Measurements from ENCODE around the gene HSF4.

Gene HSF4

DNA sequence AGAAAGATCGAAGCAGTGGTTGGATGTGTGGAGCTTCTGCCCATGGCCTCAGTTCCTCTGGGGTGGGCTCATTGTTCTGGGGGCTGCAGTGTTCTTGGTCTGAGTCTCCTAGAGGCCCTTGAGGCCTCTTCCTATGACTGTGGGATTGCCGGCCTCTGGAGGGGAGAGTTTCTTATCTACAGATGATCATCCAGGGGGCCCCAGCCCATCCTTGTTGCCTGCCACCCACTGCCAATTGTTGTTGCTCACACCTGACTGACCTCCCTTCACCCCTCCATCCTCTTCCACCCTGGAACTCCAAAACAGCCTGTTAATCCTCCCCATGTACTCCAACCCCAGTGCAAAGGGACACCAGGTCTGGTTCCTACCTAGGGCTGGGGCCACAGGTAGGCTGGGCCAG is 19.6 kb upstream of the HSF4 start:
- no peak for DNase-seq (ENCODE audit: low read depth in 1 of 2, low spot score in 1 of 2)
- no peak for TF ChIP-seq JUND (IDR thresholded peaks at IDR 0.05; ENCODE audit: low read depth)
- in situ Hi-C loops (cut with HindIII; ENCODE audit: low pct_unique_long_range_greater_than_20kb, low sequenced_read_pairs) = no loop called here

DNA sequence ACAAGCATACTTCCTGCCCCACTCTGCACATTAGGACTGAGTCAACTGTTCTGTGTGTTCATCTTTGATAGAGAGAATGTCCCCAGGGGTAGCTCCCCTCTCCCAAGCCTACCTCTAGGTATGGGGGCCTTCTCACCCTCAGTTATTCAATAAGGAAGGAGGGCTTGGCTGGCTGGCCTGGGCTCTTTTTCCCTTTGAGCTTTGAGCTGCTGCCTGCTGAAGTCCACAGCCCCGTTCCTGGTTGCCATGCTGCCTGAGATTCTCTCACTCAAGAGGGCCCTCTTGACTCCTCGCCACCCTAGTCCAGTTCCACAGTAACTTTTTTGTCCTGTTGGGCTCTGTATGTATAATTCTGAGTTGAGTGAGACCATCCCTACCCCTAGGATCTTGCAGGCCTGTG is 18.8 kb upstream of the HSF4 start:
- no peak for TF ChIP-seq JUND (IDR thresholded peaks at IDR 0.05; ENCODE audit: low read depth)
- DNase-seq (ENCODE audit: low read depth in 1 of 2, low spot score in 1 of 2) = no peak
- in situ Hi-C loops (cut with HindIII; ENCODE audit: low pct_unique_long_range_greater_than_20kb, low sequenced_read_pairs) = no loop called here

DNA sequence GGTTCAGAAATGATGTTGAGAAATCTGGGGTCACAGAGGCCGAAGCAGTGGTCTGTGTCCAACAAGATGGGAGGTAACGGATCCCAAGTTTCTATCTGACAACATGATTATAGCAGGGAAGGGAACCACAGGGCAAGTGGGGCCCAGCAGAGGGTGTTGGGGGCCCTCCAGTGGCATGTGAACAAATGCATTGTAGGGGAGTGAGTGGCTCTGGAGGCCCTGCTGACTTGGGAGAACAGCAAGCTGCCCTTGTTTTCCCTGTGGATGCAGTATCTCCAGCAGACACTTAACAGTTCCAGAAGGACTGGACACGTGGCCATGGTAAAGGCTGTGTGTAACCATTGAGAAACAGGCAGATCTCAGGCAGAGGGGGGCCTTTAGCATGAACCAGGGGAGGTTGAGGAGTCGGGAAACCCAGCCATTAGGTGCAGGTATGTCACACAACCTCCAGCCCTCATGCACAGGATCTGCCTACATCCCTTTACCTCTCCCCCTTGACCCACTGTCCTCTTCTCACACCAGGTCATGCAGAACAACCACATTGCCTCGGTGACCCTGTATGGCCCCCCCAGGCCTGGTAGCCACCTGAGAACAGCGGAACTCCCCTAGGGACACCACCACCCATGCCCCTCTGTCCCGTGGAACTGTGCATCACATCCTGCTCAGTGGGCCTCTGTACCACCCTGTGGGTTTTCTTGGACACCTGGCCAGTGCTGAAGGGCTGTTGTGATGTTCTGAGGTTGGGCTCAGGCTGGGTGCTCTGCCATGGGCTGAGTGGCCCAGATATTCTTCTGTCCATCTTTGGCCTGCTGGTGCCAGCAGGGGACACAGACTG is 17.8 kb upstream of the HSF4 start:
- in situ Hi-C loops (cut with HindIII; ENCODE audit: low pct_unique_long_range_greater_than_20kb, low sequenced_read_pairs) = no loop called here
- no peak for TF ChIP-seq JUND (IDR thresholded peaks at IDR 0.05; ENCODE audit: low read depth)
- no peak for DNase-seq (ENCODE audit: low read depth in 1 of 2, low spot score in 1 of 2)

DNA sequence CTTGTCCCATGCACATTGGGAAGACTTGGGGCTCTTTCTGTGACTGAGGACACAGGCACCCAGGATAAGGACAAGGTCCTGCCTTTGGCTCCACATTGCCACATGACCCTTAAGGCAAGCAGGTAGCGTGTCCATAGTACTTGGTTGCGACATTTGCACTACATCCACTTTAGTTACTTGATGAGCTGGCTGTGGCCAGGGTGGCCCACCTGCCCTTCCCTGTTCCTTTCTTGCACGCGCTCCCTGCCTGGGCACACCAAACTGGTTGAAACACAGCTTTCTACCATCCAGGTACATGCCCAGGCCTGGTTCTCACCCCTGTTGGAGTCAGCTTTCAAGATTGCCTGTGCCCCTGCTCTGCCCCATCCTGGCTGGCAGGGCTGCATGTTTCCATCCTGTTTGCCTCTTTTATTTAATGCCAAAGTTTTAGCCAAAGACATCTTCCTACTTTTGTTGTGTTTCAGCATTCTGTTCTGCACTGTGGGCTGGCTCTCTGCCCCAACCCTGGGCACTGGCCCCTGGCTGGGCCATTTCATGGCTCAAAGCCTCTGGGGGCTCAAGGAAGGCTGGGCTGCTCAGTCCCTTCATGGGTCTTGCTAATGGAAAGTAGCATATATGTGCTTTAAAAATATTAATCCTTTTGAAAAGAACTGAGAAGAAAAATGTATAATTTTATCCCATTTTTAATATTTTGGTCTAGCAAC is 17.0 kb upstream of the HSF4 start:
- no peak for TF ChIP-seq JUND (IDR thresholded peaks at IDR 0.05; ENCODE audit: low read depth)
- in situ Hi-C loops (cut with HindIII; ENCODE audit: low pct_unique_long_range_greater_than_20kb, low sequenced_read_pairs) = no loop called here
- DNase-seq (ENCODE audit: low read depth in 1 of 2, low spot score in 1 of 2) = no peak

DNA sequence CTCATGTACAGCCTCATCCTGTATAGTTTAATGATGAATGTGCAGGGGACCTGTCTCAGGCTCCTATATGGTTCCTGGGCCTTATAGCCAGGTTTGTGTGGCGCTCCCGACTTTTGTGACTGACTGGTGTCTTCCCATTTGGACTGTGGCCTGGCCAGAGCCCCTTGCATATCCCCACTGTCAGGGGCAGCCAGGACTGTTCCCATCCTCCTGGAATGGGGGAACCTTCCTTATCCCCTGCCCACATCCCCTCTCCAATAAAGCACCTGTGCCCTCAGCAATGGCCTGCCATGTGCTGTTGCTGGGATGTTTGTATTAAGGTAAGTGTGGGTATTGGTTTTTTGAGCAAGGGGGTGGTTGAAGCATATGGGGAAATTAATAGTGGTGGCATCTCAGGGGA is 16.3 kb upstream of the HSF4 start:
- no peak for DNase-seq (ENCODE audit: low read depth in 1 of 2, low spot score in 1 of 2)
- in situ Hi-C loops (cut with HindIII; ENCODE audit: low pct_unique_long_range_greater_than_20kb, low sequenced_read_pairs) = no loop called here

DNA sequence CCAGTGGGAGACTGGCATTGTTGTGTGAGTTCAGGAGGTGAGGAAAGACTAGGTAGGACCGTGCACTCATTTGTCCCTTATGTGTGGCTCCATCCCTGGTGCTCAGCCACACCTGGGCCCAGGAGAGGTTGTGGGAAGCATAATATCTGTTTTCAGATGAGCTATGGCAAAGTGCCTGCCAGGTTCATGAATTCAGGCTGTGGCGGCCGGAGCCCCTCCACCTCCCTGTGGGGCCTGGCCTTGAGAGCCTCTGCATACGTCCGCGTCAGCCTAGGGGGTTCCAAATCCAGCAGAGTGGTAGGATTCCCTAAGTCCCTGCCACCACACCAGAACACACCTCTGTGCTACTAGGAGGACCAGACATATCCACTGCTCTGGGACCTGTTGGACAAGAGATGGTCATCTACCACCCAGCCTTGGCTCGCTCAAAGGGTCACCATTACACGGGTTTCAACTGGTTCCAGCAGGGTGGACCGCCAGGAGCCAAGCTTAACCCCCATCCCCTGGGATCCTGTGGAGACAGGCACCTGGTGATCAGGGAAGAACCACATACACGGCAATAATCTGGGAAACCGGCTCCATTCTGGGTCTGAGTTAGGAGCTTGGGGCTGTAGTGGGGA is 15.8 kb upstream of the HSF4 start:
- TF ChIP-seq JUND (IDR thresholded peaks at IDR 0.05; ENCODE audit: low read depth) = no peak
- in situ Hi-C loops (cut with HindIII; ENCODE audit: low pct_unique_long_range_greater_than_20kb, low sequenced_read_pairs) = no loop called here
- DNase-seq (ENCODE audit: low read depth in 1 of 2, low spot score in 1 of 2) = no peak

More for the DNA sequence above, 16.3 kb upstream of the HSF4 start:
- no peak for TF ChIP-seq JUND (IDR thresholded peaks at IDR 0.05; ENCODE audit: low read depth)

DNA sequence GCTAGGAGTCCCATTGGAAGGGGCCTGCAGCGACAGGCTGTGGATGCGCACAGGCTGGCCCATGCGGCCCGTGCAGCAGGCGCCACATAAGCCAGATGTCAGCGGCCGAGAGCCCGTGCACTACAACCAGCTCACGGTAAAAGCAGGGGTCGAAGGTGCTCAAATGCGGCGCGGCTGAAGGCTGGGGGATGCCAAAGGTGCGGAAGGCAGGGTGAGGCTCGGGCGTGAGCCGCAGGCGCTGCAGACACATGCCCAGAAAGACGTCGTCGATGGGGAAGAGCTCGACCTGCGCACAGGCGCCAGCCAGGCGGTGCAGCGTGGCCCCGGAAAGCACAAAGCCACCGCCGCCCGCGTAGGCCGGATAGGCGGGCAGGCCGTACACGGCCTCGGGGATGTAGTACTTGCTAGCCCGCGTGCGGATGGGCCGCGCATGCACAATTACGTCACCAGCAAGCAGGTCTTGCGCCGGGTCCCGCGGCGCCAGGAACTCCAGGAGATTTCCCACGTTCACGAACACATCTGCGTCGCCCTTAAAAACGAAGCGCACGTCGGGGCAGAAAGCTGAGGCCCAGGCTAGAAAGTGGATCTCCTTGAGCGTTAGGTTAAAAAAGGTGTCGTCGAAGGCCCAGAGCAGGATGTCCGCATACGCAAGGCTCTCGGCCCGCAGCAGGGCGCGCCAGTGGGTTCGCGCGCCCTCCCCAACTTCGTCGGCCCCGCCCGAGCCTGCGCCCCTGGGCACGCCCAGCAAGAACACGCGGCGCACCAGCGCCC is 15.1 kb upstream of the HSF4 start:
- in situ Hi-C loops (cut with HindIII; ENCODE audit: low pct_unique_long_range_greater_than_20kb, low sequenced_read_pairs) = no loop called here
- DNase-seq (ENCODE audit: low read depth in 1 of 2, low spot score in 1 of 2) = no peak
- no peak for TF ChIP-seq JUND (IDR thresholded peaks at IDR 0.05; ENCODE audit: low read depth)

DNA sequence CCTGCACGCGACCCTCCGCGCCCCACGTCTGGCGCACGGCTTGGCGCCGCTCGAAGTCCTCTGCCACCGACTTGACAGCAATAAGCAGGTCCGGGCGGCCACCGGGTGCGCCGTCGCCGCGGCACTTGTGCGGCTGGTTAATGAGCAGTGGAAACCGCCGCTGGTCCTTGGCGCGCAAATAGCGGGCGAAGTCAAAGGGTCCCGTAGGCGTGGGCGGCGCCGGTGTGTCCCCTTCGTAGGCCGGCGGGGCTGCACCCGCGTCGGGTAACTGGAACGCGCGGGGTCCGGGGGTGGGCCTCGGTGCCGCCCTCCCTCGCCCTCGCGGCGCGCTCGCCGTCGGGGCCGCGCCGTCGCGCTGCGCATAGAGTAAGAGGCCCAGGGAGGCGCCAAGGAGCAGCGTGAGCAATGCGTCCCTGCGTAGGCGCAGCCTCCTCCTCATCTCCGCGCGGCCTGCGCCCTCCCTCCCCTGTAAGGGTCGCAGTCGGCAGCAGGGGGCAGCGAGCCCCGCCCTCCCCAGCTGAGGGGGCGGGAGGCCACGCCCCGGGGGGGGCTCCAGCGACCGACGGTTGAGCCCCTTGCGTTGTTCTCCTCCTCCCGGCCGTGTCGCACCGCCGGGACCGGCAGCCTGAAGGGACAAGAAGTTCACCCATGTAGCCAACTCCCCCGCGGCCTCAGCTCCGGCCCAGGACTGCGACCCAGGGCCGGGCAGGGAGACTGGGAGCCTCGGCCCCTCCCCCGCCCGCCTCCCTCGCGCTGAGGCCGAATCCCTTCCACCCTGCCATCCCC is 14.3 kb upstream of the HSF4 start:
- no peak for DNase-seq (ENCODE audit: low read depth in 1 of 2, low spot score in 1 of 2)
- in situ Hi-C loops (cut with HindIII; ENCODE audit: low pct_unique_long_range_greater_than_20kb, low sequenced_read_pairs) = no loop called here

DNA sequence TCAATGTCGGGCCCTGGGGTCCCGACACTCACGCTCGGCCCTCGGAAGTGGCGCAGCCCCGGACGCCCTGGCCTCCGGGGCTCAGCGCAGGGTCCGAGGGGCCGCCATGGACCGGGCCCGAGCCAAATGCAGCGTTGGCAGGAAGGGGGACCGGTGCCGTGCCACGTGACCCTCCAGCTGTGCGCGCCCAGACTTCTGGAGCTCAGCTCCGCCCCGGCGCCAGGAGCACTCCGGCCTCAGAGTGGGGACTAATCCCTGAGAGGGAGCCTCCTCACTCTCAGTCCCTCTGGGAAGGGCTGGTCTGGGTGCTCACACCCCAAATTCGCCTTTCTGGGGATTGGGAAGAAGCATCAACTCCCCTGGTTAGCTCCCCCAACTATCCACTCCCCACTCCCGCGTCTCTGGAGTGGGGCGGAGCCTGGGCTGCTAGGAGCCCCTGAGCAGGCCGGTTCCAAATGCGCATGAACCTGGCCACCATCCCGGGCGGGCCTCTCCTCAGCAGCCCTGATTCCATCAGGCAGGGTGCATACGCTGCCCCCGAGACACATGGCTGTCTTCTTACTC is 13.6 kb upstream of the HSF4 start, which contains the start of gene B3GNT9:
Gene B3GNT9, minus strand, starts transcription at position 166 of the 564 bp plus-strand sequence. CDS start 513 bp downstream, outside the sequence.
- no peak for TF ChIP-seq JUND (IDR thresholded peaks at IDR 0.05; ENCODE audit: low read depth)
- DNase-seq (ENCODE audit: low read depth in 1 of 2, low spot score in 1 of 2) = no peak

More for the DNA sequence above, 14.3 kb upstream of the HSF4 start:
- no peak for TF ChIP-seq JUND (IDR thresholded peaks at IDR 0.05; ENCODE audit: low read depth)

DNA sequence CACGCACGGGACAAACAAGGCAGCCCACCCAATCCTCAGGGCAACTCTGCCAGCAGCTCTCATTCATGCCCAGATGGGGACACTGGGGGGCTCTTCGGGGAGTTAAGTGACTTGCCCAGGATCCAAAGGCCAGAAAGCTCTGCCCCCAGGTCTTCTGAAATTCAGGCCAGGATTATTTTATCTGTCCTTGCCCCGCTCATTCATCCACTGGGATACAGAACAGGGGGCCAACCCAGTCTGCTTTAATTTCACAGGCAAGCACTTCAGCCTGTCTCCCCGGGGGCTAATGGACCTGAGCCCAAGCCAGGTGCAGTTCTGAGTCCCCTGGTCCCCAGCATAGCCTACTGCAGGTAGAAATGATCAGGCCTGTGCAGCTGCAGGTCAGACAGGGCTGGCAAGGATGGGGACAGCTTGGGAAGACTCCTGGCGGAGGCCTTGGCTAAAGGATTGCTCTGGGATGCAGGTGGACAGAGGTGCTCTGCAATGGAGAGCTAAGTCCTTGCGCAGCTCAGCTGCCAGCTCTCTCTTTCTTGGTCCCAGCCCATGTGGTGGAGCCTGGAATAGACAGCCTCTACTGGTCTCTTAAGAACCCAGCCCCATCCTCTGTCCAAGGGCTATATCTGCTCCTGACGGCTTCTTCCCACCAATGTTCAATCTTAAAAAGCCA is 13.0 kb upstream of the HSF4 start:
- no peak for DNase-seq (ENCODE audit: low read depth in 1 of 2, low spot score in 1 of 2)
- in situ Hi-C loops (cut with HindIII; ENCODE audit: low pct_unique_long_range_greater_than_20kb, low sequenced_read_pairs) = no loop called here
- TF ChIP-seq JUND (IDR thresholded peaks at IDR 0.05; ENCODE audit: low read depth) = no peak

More for the DNA sequence above, 13.6 kb upstream of the HSF4 start, which contains the start of gene B3GNT9:
- in situ Hi-C loops (cut with HindIII; ENCODE audit: low pct_unique_long_range_greater_than_20kb, low sequenced_read_pairs) = no loop called here

Data from T47D (cell line).